ENCODE results near the gene FIBP. TPM values are rescaled to one million over a fixed set of nuclear protein-coding genes. Genes with fewer than 3 reads are reported as not detected.

The FIBP gene
- total and polyA plus RNA-seq, 5 donors from 2014 or later: 29.8 to 81.7 (median 72.1) TPM

DNA sequence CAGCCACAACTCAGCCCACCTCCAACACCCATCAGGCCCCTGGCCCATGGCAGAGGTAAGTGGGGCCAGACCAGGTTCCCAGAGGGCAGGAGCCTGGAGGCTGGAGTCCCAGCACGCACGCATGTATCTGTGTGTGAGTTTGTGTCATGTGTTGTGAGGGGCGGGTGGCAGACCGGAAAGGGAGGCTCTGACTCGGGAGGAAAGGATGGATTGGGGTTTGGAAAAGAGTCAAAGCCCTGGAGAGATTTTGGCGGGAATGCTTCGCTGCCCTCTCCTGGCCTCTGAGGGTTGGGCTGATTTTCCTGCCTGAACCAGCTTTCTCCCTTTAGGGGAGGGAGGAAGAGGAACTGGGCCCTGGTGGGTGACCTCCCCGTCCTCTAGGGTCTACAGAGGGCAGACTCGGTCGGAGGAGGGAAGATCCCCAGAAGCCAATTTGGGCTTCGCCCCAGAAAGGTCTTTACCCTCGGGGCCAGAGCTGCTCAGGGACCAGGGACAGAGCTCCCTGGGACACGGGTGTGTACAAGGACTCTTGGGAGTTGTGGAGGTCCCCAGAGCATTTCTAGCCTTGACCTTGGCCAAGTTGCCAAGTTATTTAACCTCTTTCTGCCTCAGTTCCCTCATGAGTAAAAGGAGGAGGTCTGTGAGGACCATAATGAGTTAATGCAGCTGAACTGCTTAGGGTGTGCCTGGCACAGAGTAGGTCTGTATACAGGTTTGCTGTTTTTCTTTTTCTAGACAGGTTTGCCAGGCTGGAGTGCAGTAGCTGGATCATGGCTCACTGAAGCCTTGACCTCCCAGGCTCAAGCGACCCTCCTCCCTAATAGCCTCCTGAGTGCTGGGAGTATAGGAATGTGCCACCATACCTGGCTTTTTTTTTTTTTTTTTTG is 23.7 kb upstream of the FIBP start:
- no peaks in the 10 kb centered on the region for H3K36me3 ChIP-seq (ENCODE audit: control insufficient read depth, insufficient read depth, low read length)
- peaks cover 0 to 28% (median 17%) of the 10 kb centered on the region in 4 donors for H3K4me1 Mint-ChIP-seq
- peaks cover 18% of the 10 kb centered on the region for H3K27me3 Mint-ChIP-seq
- H3K4me1 ChIP-seq (ENCODE audit: control insufficient read depth, insufficient read depth, low read length, poor library complexity, severe bottlenecking): peaks cover 14% of the 10 kb centered on the region
- no peaks in the 10 kb centered on the region for H3K9me3 ChIP-seq (ENCODE audit: control insufficient read depth in 2 of 2, low read length in 2 of 2)
- ATAC-seq (ENCODE audit: low read depth in 2 of 2) (no peak), DNase-seq (no peak)
- H3K9me3 Mint-ChIP-seq: no peaks in the 10 kb centered on the region
- H3K27me3 ChIP-seq (ENCODE audit: control insufficient read depth, insufficient read depth, low read length): peaks cover 3% of the 10 kb centered on the region
- peak overlapping the region in 1 of 4 donors; percentile 7 for H3K4me3 Mint-ChIP-seq
- no peak overlapping the region for H3K4me3 ChIP-seq (ENCODE audit: low read depth, low read length)
- no peaks in the 10 kb centered on the region for H3K36me3 Mint-ChIP-seq
- H3K27ac Mint-ChIP-seq: no peak overlapping the region
- H3K27ac ChIP-seq (ENCODE audit: insufficient read depth, low read length, poor library complexity, severe bottlenecking): no peak overlapping the region

- Histone ChIP-seq H3K4me1 (ENCODE audit: control insufficient read depth, insufficient read depth, low read length, poor library complexity, severe bottlenecking) (no peaks in the 10 kb centered on the region), H3K27ac (ENCODE audit: insufficient read depth, low read length, poor library complexity, severe bottlenecking) (no peak overlapping the region), H3K27me3 (ENCODE audit: control insufficient read depth, insufficient read depth, low read length) (peaks cover 9% of the 10 kb centered on the region), H3K4me3 (ENCODE audit: low read depth, low read length) (no peak overlapping the region), H3K9me3 (ENCODE audit: control insufficient read depth in 2 of 2, low read length in 2 of 2) (no peaks in the 10 kb centered on the region), H3K36me3 (ENCODE audit: control insufficient read depth, insufficient read depth, low read length) (no peaks in the 10 kb centered on the region)
- Mint-ChIP-seq H3K27ac (no peak overlapping the region), H3K9me3 (no peaks in the 10 kb centered on the region), H3K36me3 (no peaks in the 10 kb centered on the region), H3K4me1 (peaks cover 0 to 7% (median 1%) of the 10 kb centered on the region in 4 donors), H3K4me3 (no peak overlapping the region), H3K27me3 (peaks cover 26% of the 10 kb centered on the region)
- no peak for DNase-seq
- no peak for ATAC-seq (ENCODE audit: low read depth in 2 of 2)
These were observed 19.6 kb upstream of the FIBP start for GRCh38 chr11:65907878-65908277.

DNA sequence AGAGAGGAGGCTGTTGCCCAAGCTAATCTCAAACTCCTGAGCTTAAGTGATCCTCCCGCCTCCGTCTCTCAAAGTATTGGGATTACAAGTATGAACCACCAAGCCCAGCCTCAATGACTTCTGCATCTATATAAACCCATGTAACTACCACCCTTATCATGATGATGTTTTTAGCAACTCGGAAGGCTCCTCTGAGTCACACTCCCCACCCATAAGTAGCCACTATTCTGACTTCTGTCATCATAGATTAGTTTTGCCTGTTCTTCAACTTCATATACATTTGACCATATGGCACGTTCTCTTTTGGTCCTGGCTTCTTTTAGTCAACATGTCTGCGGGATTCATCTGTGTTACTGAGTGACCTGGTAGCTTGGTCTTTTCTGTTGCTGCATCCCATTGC is 18.3 kb upstream of the FIBP start:
- DNase-seq (no peak), ATAC-seq (ENCODE audit: low read depth in 2 of 2) (no peak)
- H3K4me3 ChIP-seq (ENCODE audit: low read depth, low read length): no peak overlapping the region
- Mint-ChIP-seq H3K4me3 (peak overlapping the region in 1 of 4 donors; percentile 32), H3K36me3 (no peaks in the 10 kb centered on the region), H3K27me3 (peaks cover 32% of the 10 kb centered on the region), H3K4me1 (peaks cover 0 to 7% (median 1%) of the 10 kb centered on the region in 4 donors), H3K9me3 (no peaks in the 10 kb centered on the region), H3K27ac (no peak overlapping the region)
- H3K27ac ChIP-seq (ENCODE audit: insufficient read depth, low read length, poor library complexity, severe bottlenecking): no peak overlapping the region
- H3K9me3 ChIP-seq (ENCODE audit: control insufficient read depth in 2 of 2, low read length in 2 of 2): no peaks in the 10 kb centered on the region
- no peaks in the 10 kb centered on the region for H3K4me1 ChIP-seq (ENCODE audit: control insufficient read depth, insufficient read depth, low read length, poor library complexity, severe bottlenecking)
- peaks cover 9% of the 10 kb centered on the region for H3K27me3 ChIP-seq (ENCODE audit: control insufficient read depth, insufficient read depth, low read length)
- no peaks in the 10 kb centered on the region for H3K36me3 ChIP-seq (ENCODE audit: control insufficient read depth, insufficient read depth, low read length)

DNA sequence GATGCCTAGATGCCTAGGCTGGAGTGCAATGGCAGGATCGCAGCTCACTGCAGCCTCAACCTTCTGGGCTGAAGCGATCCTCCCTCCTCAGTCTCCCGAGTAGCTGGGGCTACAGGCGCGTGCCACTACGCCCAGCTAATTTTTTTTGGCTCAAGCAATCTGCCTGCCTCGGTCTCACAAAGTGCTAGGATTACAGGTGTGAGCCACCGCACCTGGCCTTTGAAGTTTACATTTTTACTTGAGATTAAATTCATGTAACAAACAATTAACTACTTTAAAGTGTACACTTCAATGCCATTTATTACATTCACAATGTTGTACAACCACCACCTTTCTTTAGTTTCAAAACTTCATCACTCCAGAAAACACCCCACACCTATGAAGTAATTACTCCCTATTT is 15.4 kb upstream of the FIBP start:
- Histone ChIP-seq H3K36me3 (ENCODE audit: control insufficient read depth, insufficient read depth, low read length) (no peaks in the 10 kb centered on the region), H3K27ac (ENCODE audit: insufficient read depth, low read length, poor library complexity, severe bottlenecking) (no peak overlapping the region), H3K9me3 (ENCODE audit: control insufficient read depth in 2 of 2, low read length in 2 of 2) (no peaks in the 10 kb centered on the region), H3K27me3 (ENCODE audit: control insufficient read depth, insufficient read depth, low read length) (peaks cover 9% of the 10 kb centered on the region), H3K4me3 (ENCODE audit: low read depth, low read length) (no peak overlapping the region), H3K4me1 (ENCODE audit: control insufficient read depth, insufficient read depth, low read length, poor library complexity, severe bottlenecking) (peaks cover 22% of the 10 kb centered on the region)
- Mint-ChIP-seq H3K36me3 (no peaks in the 10 kb centered on the region), H3K27me3 (peaks cover 35% of the 10 kb centered on the region), H3K27ac (peak overlapping the region in 1 of 3 donors; percentile 56), H3K9me3 (peaks cover 0 to 1% (median 0%) of the 10 kb centered on the region in 7 donors), H3K4me3 (peak overlapping the region in 2 of 4 donors; percentile 1 to 39), H3K4me1 (peaks cover 0 to 10% (median 5%) of the 10 kb centered on the region in 4 donors)
- no peak for ATAC-seq (ENCODE audit: low read depth in 2 of 2)
- DNase-seq: no peak

GRCh38 chr11:65903068-65903481 is 14.8 kb upstream of the FIBP start:
- Histone ChIP-seq H3K27me3 (ENCODE audit: control insufficient read depth, insufficient read depth, low read length) (peaks cover 9% of the 10 kb centered on the region), H3K4me3 (ENCODE audit: low read depth, low read length) (no peak overlapping the region), H3K4me1 (ENCODE audit: control insufficient read depth, insufficient read depth, low read length, poor library complexity, severe bottlenecking) (peaks cover 22% of the 10 kb centered on the region), H3K36me3 (ENCODE audit: control insufficient read depth, insufficient read depth, low read length) (no peaks in the 10 kb centered on the region), H3K27ac (ENCODE audit: insufficient read depth, low read length, poor library complexity, severe bottlenecking) (no peak overlapping the region), H3K9me3 (ENCODE audit: control insufficient read depth in 2 of 2, low read length in 2 of 2) (no peaks in the 10 kb centered on the region)
- DNase-seq: no peak
- Mint-ChIP-seq H3K4me1 (peaks cover 0 to 12% (median 5%) of the 10 kb centered on the region in 4 donors), H3K27me3 (peaks cover 32% of the 10 kb centered on the region), H3K27ac (no peak overlapping the region), H3K4me3 (peak overlapping the region in 1 of 4 donors; percentile 72), H3K9me3 (peaks cover 0 to 2% (median 0%) of the 10 kb centered on the region in 7 donors), H3K36me3 (no peaks in the 10 kb centered on the region)
- no peak for ATAC-seq (ENCODE audit: low read depth in 2 of 2)

- no peak for DNase-seq
- ATAC-seq (ENCODE audit: low read depth in 2 of 2): no peak
- Mint-ChIP-seq H3K9me3 (peaks cover 0 to 2% (median 0%) of the 10 kb centered on the region in 7 donors), H3K27ac (peak overlapping the region in 2 of 3 donors; percentile 77 to 81), H3K36me3 (no peaks in the 10 kb centered on the region), H3K4me3 (peak overlapping the region; percentile 21 to 78 (median 74)), H3K27me3 (peaks cover 29% of the 10 kb centered on the region), H3K4me1 (peaks cover 0 to 19% (median 5%) of the 10 kb centered on the region in 4 donors)
- Histone ChIP-seq H3K4me1 (ENCODE audit: control insufficient read depth, insufficient read depth, low read length, poor library complexity, severe bottlenecking) (peaks cover 22% of the 10 kb centered on the region), H3K36me3 (ENCODE audit: control insufficient read depth, insufficient read depth, low read length) (no peaks in the 10 kb centered on the region), H3K27ac (ENCODE audit: insufficient read depth, low read length, poor library complexity, severe bottlenecking) (peak overlapping the region; percentile 41), H3K4me3 (ENCODE audit: low read depth, low read length) (peak overlapping the region; percentile 41), H3K9me3 (ENCODE audit: control insufficient read depth in 2 of 2, low read length in 2 of 2) (no peaks in the 10 kb centered on the region), H3K27me3 (ENCODE audit: control insufficient read depth, insufficient read depth, low read length) (peaks cover 3% of the 10 kb centered on the region)
These were observed 12.6 kb upstream of the FIBP start for GRCh38 chr11:65900899-65901180.

- H3K36me3 ChIP-seq (ENCODE audit: control insufficient read depth, insufficient read depth, low read length): no peaks in the 10 kb centered on the region
- peaks cover 0 to 2% (median 0%) of the 10 kb centered on the region in 7 donors for H3K9me3 Mint-ChIP-seq
- peaks cover 0 to 19% (median 5%) of the 10 kb centered on the region in 4 donors for H3K4me1 Mint-ChIP-seq
- peaks cover 3% of the 10 kb centered on the region for H3K27me3 ChIP-seq (ENCODE audit: control insufficient read depth, insufficient read depth, low read length)
- no peaks in the 10 kb centered on the region for H3K36me3 Mint-ChIP-seq
- peaks cover 29% of the 10 kb centered on the region for H3K27me3 Mint-ChIP-seq
- DNase-seq: peak; percentile 89 to 93 (median 93)
- peaks cover 22% of the 10 kb centered on the region for H3K4me1 ChIP-seq (ENCODE audit: control insufficient read depth, insufficient read depth, low read length, poor library complexity, severe bottlenecking)
- peak; percentile 91 to 94 for ATAC-seq (ENCODE audit: low read depth in 2 of 2)
- H3K27ac Mint-ChIP-seq: peak within 1 kb of the TSS in 2 of 3 donors; percentile 77 to 81
- no peaks in the 10 kb centered on the region for H3K9me3 ChIP-seq (ENCODE audit: control insufficient read depth in 2 of 2, low read length in 2 of 2)
- H3K4me3 ChIP-seq (ENCODE audit: low read depth, low read length): peak within 1 kb of the TSS; percentile 41
- peak within 1 kb of the TSS; percentile 21 to 78 (median 74) for H3K4me3 Mint-ChIP-seq
- peak within 1 kb of the TSS; percentile 41 for H3K27ac ChIP-seq (ENCODE audit: insufficient read depth, low read length, poor library complexity, severe bottlenecking)
These were observed 12.0 kb upstream of the FIBP start, which contains the start of gene FOSL1 for GRCh38 chr11:65900125-65900898. Gene FOSL1 (minus strand): TSS chr11:65900388. CDS start chr11:65900339, 49 bp downstream.

All from CD4-positive, CD25-positive, alpha-beta regulatory T cell (primary cell).